SIG-M5 treated with dmso at 0.1 percent for 504 hours (cell line): ENCODE measurements around the gene GIN1.
A peak's percentile ranks its signal among the peaks of the same experiment; 100 is the strongest.
"Not testable (repeated sequence)": the region's sequence is repeated elsewhere in the genome, so short reads cannot be mapped to it uniquely, and the experiment has no call there.

Experiments used
- DNase-seq: peaks from one replicate; lab custom pipeline; 2025; ENCODE audit not compliant: unreplicated experiment; lab: John Stamatoyannopoulos, UW

GIN1 gene, protein sequence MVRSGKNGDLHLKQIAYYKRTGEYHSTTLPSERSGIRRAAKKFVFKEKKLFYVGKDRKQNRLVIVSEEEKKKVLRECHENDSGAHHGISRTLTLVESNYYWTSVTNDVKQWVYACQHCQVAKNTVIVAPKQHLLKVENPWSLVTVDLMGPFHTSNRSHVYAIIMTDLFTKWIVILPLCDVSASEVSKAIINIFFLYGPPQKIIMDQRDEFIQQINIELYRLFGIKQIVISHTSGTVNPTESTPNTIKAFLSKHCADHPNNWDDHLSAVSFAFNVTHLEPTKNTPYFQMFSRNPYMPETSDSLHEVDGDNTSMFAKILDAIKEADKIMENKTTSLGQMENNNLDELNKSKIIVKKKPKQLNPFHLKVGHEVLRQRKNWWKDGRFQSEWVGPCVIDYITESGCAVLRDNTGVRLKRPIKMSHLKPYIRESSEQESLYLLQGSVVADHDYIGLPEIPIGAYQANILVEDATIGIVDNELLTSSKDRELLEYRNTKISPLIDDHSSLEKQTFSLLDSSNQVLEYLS

DNA sequence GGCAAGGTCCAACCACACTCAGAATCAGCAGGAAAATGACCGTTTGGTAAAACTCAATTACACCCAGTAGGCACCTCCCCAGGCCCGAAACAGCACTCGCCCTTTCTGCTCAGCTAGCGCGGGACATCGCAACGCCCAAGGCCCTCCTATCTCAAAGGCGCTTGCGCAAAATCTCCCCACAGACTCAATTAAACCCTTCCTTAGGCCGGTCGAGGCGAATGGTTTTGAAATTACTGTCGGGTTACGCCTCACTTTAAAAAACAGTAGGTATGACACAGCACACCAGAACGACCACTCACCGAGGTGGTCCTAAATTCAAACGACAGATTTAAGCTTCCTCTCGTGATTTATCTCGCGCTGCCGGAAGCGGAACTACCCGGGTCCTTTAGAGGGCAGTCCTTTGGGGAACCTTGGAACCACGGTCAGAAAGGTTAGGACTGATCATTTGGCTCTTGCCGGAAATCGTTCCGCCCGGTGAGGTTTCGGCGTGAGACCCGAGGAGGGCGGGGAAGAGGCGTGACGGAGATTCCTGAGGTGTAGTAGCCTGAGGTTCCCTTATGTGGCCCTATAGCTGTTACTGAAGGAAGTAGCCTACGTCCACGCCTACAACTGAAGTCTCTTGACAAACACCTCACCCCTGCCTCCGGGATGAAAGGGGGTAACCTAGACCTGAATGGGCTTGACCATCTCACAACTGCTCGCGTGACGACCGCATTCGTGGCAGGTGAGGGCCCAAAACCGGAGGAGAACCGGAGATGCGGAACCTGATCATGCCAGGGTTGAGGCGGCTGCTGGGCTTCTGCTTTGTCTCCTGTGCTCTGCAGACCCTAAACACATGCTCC is at the start of gene GIN1, which contains the start of gene PPIP5K2:
Gene GIN1, minus strand, starts transcription at position 374 of the 842 bp plus-strand sequence. CDS start 11,431 bp downstream, outside the sequence.
Gene PPIP5K2, plus strand, starts transcription at position 537 of the 842 bp plus-strand sequence. CDS start 9,289 bp downstream, outside the sequence.
- peak; percentile 99 for DNase-seq

DNA sequence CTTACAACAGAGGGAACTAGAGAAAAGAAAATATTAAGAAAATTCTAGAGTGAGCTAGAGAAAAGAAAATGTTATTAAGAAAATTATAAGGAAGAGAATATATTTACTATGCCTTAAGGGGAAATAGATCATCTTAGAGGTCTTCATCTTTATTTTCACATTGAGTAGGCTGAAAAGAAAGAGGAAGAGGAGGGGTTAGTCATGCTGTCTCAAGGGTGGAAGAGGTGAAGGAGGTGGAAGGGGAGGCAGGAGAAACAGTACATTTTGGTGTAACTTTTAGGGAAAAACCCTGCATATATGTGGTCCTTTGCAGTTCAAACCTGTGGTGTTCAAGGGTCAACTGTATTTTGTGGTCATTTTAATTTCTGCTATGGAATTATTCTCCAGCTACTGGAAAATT is 46.8 kb upstream of the GIN1 start:
- peak; percentile 57 for DNase-seq

DNA sequence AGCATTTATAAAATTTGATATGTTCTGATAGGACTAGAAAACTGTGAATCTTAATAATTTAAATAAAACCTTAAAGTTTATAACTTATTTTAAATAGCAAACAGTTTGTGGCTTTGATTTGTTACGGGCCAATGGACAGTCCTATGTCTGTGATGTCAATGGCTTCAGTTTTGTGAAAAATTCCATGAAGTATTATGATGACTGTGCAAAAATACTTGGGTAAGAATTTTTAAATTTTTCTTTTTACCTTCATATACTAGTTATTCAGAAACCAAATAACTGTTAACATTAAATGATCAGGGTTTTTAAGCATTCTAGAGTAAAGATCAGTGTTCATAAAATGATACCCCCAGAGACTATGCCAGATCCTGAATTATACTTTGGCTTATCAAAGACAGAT is 31.2 kb upstream of the GIN1 start:
- DNase-seq: no peak

DNA sequence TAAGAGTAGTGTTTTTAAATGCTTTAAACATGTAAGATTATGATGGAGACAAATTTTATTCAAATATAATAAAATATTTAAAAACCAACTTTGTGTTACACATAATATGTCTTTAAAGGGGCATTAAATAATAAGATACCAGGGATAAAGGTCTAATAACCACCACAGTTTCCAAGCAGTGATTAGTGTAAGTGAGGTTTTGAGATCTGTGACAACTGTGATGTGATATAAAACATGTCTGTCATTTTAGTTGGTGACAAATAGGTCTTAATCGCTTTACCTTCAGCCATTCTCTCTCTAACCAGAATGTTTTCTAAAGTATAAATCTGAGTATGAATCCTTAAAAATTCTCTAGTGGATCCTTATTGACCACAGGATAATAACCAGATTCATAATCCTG is 28.3 kb upstream of the GIN1 start:
- no peak for DNase-seq

DNA sequence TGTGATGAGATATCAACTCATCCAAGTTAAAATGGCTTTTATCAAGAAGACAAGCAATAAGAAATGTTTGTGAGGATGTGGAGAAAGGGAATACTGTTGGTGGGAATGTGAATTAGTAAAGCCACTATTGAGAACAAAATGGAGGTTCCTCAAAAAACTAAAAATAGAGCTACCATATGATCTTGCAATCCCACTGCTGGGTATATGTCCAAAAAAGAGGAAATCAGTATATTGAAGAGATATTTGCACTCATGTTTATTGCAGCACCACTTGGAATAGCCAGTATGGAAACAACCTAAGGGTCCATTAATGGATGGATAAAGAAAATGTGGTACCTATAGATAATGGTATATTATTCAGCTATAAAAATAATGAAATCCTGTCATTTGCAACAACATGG is 25.3 kb upstream of the GIN1 start:
- DNase-seq: peak; percentile 24

DNA sequence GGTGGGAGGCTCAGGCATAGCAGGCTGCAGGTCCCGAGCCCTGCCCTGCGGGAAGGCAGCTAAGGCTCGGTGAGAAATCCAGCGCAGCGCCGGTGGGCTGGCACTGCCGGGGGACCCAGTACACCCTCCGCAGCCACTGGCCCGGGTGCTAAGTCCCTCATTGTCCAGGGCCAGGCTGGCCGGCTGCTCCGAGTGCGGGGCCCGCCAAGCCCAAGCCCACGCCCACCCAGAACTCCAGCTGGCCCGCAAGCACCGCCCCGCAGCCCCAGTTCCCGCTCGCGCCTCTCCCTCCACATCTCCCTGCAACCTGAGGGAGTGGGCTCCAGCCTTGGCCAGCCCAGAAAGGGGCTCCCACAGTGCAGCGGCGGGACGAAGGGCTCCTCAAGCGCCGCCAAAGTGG is 22.2 kb upstream of the GIN1 start:
- DNase-seq: not testable (repeated sequence)

DNA sequence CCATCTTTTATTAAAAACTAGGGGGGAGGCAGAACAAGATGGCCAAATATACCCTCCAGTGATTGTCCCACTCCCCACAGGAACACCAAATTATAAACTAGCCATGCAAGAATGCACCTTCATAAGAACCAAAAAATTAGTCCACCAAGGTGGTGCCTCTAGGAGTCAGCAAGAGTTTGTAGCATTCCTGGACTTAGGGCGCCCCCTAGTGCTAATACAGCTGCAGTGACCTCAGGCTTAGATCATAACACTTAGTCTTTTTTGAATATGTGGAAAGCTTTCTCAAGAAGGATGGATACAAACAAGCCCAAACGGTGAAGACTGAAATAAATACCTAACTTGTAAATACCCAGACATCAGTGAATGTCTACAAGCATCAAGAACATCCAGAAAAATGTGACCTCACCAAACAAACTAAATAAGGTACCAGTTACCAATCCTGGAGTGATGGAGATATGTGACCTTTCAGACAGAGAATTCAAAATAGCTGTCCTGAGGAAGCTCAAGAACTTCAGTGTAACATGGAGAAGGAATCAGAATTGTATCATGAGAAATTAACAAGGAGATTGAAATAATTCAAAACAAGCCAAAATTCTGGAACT is 19.4 kb upstream of the GIN1 start:
- DNase-seq: peak; percentile 80

DNA sequence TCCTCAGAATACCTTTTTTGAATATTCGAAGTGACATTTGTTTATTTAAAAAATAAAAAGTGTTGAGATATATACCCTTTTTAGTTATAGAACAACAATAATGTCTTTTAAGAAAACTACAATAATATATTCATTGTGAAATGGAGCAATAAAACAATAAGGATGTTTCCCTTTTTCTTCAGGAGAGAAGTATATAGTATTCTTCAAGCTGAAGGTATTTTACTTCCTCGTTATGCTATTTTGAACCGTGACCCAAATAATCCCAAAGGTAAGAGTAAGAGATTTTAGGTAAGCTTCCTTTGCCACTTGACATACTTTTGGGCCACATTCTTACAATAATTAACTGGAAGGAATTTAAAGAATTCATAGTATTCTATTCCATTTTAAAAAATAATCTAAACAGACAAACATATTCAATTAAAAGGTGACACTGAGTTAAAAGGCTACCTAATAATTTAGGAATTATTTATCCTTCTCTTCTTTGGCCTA is 18.3 kb upstream of the GIN1 start:
- DNase-seq: no peak

DNA sequence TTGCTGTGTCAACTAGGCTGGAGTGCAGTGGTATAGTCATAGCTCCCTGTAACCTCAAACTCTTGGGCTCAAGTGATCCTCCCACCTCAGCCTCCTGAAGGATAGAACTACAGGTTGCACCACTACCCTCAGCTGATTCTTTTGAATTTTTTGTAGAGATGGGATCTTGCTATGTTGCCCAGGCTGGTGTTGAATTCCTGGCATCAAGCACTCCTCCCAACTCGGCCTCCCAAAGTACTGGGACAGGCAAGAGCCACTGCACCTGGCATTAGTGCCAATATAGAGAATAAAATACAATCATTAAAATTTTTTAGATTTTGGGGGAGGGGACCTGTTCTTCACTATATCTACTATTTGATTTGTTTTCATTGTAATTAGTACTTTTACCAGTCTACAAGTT is 15.5 kb upstream of the GIN1 start:
- no peak for DNase-seq

DNA sequence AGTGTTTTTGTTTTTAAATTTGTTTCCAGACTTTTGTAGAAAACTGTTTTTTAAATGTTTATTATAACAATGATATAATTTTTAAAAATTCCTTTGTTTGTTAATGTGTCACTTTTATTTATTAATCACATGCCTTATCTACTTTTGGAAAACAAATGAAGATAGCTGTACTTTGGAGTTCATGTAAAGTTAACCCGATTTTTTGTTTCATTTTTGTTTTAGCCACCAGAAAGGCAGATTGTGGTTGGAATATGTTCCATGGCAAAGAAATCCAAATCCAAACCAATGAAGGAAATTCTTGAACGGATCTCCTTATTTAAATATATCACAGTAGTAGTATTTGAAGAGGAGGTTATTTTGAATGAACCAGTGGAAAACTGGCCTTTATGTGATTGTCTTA is 13.3 kb upstream of the GIN1 start:
- DNase-seq: no peak

DNA sequence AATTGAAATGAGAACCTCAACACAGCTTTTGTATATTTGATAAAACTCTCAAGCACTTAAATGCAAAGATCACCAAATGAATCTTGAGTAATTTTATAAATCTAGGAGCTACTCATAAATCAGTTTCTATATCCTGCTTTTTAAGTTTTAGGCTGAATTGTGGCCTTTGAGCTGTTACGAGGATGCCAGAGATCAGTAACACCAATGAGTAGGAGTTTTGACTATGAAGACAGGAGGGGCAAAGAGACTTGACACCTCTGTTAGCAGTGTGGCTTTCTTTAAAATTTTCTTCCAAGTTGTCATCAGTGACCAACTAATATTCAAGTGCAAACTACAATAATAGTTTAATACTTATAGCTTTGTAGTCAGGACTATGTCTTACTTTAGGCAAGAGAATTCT is 12.7 kb upstream of the GIN1 start:
- no peak for DNase-seq

DNA sequence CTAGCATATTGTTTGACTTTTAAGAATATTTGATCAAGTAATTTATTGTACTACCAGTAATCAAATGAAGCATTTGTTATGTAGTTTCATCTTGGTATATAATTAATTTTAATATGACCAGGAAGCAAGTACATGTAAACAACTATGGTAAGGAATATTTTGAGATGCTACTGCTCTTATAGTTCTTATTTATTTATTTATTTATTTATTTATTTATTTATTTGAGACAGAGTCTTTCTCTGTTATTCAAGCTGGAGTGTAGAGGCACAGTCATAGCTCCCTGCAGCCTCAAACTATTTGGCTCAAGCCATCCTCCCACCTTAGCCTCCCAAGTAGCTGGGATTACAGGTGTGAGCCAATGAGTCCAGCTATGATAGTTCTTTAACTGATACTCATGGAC is 8.3 kb upstream of the GIN1 start:
- DNase-seq: no peak

DNA sequence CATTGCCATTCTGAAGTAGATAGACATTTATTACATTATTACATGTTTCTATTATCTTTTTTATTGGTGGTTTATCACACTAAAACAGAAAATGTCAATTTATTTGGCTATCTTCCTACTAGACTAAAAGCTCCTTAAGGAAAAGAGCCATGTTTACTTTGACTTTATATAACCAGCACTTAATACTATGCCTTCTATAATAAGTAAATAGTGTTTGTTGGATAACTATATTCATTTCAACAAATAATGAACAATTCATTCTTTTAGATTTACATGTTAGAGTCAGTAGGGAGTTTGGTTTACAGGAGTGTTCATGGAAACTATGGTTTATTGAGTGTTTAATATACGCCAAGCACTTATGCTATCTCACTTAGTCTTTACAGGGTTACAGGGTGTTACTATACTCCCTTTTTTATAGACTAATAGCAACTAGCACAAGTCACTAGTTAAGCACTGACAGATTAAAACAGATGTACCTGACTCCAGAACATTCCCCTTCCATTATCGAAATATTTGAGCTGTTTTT is 7.4 kb upstream of the GIN1 start:
- no peak for DNase-seq

DNA sequence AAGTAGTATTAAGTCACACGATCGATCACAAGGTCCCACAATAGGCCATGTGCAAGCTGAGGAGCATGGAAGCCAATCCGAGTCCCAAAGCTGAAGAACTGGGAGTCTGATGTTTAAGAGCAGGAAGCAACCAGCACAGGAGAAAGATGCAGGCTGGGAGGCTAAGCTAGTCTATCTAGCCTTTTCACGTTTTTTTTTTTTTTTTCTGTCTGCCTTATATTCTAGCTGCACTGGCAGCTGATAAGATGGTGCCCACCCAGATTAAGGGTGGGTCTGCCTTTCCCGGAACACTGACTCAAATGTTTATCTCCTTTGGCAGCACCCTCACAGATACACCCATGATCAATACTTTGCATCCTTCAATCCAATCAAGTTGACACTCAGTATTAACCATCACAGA is 6.6 kb upstream of the GIN1 start:
- DNase-seq: no peak

DNA sequence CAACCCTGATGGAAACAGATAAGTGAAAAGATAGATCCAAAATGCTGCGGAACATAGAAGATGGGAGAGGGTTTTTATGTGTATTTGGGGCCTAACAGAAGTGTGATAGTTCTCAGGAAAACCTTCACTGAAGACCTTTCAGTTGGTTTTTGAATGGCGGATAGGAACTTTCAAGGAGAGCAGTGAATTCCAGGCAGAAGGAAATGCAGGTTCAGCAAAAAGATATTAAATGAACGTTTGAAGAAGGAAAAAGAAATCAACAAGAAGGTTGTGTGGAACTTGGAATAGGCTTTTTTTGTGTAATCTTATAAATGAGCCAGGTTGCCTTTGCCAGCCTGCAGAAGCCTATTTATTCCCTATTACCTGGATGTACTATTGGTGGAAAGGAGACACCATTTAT is 2.3 kb upstream of the GIN1 start:
- no peak for DNase-seq

DNA sequence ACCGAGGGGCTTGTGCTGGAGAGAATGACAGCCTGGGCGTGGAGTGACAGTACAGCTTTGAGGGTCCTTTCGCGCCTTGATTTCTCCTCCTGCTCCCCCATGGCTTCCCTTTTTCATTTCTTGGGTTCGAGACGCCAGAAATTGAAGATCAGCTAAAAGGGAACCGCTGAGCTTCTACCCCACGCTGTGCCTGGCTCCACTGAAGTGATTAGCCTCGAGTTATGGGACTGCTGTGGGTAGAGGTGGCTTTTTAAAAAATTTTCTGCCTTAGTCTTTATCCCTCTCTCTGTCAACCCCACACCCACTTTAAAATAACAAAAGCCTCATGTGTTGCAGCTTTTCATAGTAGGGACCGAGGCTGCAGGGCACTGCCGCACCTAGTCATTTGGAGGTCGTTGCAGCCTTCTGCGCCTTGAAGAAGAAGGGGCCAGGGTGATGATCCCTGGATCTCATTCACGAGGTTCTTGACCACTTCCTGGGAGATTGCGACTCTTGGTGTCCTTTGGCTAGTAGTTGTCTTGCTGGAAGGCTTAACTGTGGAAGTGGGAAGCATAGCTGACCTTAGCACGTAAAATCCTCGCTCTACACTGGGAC is 766 bp upstream of the GIN1 start:
- DNase-seq: peak; percentile 30

DNA sequence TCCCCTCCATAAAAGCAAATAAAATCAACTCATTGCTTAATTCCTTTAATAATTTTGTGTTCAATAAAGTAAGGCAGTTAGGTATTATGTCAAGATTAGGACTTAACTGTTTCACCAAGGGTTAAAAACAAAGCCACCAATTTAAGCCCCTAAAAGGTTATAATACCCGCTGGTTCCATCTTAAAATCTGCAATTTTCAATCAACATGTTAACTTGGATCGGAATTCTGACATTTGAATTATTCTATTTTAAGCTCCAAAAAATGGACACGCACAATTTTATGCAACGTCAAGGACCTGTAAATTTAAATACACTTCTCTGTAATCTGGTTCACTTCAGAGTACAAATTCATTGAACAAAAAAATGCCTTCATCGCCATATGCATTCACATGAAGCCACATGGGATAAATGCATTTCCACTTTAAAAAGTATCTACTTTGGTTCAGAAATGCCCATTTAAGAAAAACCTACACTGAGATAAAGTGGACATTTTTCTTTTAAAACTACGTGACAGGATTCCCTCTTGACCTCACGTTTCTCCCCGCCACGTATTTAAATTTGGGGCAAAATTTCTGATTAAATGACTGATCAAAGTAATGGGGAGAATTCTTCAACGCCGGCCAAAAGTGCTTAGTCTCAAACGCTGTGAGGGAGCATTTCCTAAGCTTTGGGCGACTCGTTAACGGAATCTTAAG is 721 bp downstream of the GIN1 start:
- peak; percentile 43 for DNase-seq

DNA sequence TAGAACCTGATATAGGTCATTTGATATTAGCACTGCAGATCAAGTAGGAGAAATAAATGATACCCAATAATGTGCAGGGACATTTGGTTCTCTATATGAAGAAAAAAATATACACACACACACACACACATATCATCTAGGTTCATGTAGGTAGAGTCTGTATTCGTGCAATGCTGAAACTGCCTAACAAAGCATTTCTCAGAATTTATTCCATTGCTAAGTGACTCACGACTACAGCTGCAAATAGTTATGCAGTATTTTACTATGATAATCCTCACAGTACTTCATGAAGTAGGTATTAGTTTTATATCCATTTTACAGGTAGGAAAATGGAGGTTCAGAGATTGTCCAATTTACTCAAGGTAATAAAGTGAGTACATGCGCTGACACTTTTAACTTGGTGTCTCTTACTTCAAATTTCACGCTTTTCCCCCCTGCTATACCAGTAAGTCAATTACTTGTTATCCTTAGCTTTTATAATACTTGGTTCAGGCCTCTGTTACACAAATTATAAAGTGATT is 2.4 kb downstream of the GIN1 start:
- DNase-seq: no peak

DNA sequence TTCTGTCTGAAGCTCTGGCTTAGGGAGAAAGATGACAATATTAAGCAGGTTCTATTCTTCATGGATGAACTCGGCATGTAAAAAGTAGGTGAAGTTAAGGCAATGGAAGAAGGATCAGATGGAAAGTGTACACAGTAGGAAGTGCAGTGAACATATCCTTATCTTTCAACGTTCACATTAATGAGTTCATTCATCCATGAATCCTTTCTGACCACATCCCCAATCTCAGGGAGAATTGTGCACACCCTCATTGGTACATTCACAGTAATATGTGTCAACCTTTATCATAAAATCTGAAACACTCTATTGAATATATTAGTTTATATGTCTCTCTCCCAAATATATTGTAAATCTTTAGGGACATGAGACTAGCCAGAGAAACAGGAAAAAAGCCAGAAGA is 5.5 kb downstream of the GIN1 start:
- no peak for DNase-seq

DNA sequence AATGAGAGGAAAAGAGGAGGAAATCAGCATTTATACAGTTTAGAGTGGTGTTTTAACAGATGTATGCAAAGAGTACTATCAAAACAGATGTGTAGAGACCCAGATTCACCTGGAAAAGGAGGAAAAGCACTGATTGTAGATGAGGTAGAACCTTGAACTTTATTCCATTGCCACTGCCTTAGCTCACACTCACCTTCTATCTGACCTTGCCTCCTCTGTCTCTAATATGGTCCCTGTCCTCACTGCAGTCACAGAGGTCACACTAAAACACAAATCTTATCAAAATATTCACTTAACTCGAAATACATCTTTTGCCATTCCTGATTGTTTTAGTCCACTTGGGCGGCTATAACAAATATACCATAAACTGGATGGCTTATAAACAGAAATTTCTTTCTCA is 7.0 kb downstream of the GIN1 start:
- no peak for DNase-seq
